Hematopoietic multipotent progenitor cell (in vitro differentiated cells): ENCODE results near the gene TNK2. TPM values are rescaled to one million over a fixed set of nuclear protein-coding genes. Genes with fewer than 3 reads are reported as not detected.
"Not testable (repeated sequence)": the region's sequence is repeated elsewhere in the genome, so short reads cannot be mapped to it uniquely, and the experiment has no call there.

Source experiments
- DNase-seq, 3 donors: peaks; one replicate each; pipeline ENCODE4 v3.0.0-alpha.2; 2011 to 2015; ENCODE audit warnings: low read depth in 2 of 3, low spot score in 2 of 3
- total RNA-seq: library from RNA; depleted of rRNA; stranded (reverse); fragments of >200 nt; gene quantifications from one replicate; pipeline ENCODE4 v1.2.3, GENCODE V29; 2012

TNK2 gene
- total RNA-seq, 1 donor, result 42.5 TPM

DNA sequence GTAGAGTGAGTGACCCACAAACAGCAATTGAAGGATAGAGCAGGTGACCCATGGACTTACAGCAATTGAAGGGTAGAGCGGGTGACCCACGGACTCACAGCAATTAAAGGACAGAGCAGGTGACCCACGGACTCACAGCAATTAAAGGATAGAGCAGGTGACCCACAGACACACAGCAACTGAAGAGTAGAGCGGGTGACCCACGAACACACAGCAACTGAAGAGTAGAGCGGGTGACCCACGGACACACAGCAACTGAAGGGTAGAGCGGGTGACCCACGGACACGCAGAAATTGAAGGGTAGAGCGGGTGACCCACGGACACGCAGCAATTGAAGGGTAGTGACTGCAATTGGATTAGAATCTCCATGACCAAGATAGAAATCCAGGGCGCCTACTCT, 9.8 kb upstream of the TNK2 start:
- DNase-seq, result no peak

DNA sequence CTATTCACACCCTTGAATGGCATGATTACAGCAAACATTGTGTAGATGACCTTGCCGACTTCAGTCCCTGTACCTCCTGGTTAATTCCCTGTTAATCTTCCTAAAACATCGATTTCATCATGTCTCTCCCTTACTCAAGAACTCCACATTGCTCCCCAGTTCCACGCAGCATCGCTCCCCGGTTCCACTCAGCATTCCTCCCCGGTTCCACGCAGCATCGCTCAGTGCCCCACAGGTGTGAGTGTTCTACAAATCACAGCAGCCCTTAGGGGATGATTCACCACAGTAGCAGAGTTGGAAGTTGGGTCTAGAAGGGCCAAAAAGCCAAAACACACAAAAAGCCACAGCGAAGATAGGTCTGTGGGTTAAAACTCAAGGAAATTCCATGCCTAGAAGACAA, 8.6 kb upstream of the TNK2 start:
- DNase-seq, result no peak

DNA sequence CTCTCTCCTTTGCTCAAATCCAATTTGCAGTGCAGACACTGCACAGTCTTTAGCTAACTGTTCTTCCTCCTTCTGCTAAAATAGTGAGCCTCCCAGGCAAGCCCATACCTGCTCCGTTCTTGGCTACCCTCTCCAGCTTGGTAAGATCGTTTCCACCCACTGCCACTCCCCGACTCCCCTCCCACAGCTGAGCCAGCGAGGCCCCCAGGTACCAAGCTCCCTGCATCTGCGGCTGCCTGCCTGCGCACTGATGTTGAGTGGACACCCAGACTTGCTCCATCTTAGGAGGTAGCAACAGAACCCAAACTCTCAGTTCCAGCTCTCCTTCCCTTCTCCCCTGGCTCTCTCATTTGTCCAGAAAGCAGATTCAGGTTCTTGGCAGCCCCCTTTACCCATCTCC, 7.9 kb upstream of the TNK2 start:
- DNase-seq, result no peak

DNA sequence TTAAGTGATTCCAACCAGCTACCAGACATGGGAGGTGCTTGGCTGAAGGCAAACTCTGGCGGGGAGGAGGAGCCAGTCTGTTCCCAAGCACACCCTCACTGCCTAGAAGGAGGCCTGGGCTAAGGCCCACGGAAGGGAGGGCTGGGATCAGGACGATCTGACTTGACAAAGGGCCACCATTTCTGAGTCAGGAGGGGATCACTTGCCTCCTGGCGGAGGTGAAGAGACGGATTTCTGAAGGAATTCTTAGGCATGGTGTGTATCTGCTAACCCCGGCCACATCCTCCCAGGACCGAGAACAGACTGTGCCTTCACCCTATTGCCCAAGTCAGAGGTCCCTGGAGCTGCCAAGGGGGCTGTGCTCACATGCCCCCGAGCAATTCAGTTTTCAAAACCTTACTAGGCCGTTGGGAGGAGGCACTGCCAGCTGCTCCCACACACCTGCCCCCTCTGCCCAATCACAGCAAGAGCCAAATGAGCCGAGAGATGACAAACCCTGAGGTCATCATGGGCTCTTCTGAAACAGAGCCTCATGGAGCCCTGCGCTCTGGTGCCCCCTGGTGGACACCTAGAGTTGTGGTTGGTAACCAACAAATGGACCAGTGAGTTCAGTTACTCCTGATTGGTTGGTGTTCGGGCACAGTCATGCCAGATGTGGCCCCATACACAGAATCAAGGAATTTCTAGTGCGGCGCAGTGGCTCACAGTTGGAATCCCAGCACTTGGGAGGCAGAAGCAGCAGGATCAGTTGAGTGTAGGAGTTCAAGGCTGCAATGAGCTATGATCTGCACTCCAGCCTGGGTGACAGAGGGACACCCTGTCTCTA, 6.5 kb upstream of the TNK2 start:
- peak; percentile 86 to 97 (median 93) for DNase-seq

DNA sequence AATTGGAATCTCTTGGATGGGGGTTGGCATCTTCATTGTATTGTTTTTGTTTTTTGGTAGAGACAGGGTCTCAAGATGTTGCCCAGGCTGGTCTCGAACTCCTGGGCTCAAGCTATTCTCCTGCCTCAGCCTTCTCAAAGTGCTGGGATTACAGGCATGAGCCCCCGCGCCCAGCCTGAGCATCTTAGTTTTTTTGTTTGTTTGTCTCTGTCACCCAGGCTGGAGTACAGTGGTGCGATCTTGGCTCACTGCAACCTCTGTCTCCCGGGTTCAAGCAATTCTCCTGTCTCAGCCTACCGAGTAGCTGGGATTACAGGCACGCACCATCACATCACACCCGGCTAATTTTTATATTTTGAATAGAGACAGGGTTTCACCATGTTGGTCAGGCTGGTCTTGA, 5.8 kb upstream of the TNK2 start:
- DNase-seq, result not testable (repeated sequence)

DNA sequence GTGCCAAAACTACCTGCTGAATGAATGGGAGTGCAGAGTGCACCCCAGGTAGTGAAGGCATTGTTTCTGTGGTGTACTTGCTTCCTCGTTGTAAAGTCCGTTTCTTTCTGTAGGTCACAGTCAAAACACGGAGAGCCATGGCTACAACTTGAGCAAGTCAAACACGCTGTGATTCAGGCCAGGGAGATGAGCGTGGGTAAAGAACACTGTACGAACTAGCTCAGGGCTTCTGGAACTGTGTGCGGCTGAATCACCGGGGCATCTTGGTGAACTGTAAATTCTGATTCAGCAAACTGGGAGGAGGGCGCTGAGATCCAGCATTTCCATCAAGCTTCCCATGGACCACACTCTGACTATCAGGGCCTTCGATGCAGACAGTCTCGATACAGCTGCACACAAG, 5.0 kb upstream of the TNK2 start:
- no peak for DNase-seq

DNA sequence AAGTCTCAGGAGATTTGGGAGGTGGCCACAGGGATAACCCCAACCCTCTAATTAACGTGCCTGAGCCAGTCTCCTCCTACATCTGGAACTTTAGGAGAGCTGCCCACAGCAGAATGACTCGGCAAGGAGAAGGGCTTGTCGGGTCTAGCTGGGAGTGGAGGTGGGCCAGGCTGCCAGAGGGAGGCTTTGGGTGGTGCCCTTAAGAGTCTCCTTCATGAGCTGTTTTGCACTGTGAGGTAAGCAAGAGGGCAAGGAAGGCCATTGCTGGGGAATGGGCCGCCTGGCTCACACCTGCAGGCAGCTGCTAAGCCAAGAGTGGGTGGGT, 3.6 kb upstream of the TNK2 start:
- DNase-seq, result no peak

DNA sequence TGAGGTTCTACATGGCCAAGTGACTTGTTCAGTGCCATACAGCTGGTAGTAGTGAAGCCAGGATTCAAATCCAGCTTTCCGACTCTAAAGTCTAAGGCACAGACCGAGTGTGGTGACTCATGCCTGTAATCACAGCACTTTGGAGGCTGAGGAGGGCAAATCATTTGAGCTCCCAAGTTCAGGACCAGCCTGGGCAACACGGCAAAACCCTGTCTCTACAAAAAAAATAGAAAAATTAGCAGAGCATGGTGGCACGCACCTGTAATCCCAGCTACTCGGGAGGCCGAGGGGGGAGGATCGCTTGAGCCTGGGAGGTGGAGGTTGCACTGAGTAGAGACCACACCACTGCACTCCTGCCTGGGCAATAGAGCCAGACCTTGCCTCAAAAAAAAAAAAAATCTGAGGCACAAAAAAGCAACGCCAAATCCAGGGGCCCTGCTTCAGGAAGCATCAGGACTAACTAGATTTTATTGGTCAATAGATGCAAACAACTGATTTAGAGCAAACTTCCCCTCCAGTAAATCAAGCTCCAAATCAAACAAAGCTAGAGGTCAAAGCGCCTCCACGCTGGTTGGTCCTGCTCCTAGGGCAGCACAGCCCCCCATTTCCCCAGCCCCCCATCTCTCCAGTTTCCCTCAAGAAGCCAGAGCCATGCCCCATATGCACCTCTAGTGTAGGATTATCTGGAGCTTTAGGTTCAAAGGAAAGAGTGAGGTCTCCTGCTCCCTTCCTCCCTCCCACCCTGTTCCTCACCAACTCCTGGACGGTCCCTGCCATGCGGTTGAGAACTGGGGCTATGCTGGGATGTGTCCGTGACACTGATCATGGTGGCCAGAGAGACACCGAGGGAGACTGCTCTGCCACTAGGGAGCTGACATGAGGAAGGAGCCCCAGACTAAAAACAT, 2.9 kb upstream of the TNK2 start:
- DNase-seq, result no peak

DNA sequence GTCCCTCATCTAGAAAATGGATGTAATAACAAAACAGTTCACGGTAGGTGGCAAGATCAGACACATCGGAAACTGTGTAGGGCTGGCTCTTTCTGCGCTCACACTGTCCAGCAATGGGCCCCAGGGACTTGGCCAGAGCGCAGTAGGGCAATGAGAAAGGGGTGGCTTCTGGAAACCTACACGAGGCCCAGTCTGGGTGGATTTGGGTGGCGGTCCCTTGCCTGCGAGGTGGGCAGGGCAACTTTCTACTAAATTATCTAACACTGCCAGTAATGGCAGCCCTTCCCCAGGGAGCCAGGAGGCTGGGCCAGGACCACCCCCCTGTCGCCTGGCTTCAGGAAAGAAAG, 2.1 kb upstream of the TNK2 start:
- no peak for DNase-seq

DNA sequence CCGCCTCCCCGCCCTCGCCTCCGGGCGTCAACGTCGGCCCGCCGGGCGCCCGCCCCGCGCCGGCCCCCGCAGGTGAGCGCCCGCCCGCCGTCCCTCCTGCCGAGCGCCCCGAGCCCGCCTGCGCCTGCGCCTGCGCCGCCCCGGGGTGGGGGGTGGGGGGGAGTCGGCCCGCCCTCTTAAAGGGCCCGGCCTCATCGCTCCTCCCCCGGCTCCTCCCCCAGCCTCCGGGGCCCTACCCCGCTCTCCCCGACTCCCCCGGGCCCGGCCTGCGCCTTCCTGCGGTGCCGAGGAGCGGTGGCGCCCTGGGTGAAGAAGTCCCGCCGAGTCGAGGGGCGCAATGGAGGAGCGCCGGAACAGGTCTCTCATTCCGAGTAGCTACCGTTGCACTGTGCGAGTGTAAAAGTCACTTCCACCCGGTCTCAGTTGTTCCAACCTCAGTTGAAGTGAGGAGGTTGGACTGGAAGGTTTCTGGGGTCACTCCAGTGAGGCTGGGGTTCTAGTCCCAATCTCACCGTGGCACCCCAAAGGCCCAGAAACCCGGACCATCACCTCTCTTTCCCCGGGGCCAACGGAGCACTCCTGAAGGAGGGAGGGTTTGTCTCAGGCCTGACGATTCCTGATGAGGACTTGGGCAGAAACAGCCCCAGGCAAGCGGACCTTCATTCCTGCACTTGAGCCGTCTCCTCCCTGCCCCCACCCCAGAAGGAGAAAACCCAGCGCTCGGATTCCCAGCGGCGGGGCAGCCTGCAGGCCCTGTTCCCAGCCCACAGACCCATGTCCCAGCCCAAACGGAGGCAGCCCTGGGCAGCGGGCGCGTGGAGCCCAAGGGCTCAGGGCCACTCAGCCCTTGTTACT, 1.5 kb upstream of the TNK2 start:
- peak; percentile 81 to 86 (median 83) for DNase-seq

DNA sequence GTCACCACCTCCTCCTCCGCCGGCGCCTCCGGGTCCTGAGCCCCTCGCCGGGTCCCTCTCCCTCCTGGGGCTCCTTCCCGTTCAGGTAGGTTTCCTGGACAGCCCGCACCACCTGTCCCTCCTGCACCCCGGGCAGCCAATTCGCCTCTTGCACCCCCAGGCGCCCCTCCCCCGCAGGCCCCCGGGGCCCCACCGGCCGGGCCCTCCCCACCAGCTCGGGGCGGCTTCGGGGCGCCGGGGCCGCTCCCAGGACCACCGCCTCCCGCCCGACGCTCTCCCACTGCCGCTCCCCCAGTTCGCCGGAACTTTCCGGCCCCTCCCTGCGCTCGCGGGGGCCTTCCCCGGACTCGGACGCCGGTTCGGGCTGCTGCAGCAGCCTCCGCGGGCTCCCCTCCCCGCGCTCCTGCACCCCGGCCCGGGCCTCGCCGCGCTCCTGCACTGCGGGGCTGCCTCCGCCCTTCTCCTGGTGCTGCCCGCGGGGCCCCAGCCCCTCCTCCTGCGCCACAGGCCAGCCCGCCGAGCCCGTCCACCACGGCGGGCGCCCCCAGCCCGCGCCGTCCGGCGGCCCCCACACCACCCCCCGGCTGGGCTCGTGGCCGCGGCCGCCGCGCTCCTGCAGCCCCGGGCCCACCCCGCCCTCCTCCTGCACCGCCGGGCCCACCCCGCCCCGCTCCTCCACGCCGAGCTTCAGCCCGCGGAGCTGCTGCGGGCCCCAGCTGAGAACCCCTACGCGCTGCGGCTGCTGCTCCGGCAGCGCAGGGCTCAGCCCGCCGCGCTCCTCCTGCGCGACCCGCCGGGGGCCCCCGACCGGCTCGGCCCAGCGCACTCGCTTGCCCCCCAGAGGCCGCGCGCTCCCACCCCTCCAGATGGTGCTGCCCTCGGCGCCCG, 587 bp upstream of the TNK2 start:
- DNase-seq, result peak in 1 of 3 donors; percentile 65

DNA sequence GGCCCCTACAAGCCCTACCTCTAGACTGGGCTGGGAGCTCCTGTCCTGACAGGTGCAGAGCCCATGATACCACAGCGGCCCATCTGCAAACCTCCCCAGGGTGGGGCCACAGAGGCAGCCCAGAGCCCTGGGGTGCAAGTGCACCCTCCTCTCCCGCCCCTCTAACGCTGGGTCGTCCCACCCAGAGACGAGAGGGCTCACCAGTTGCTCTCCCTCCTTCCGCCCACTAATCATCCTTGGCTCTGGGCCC, 742 bp downstream of the TNK2 start:
- no peak for DNase-seq

DNA sequence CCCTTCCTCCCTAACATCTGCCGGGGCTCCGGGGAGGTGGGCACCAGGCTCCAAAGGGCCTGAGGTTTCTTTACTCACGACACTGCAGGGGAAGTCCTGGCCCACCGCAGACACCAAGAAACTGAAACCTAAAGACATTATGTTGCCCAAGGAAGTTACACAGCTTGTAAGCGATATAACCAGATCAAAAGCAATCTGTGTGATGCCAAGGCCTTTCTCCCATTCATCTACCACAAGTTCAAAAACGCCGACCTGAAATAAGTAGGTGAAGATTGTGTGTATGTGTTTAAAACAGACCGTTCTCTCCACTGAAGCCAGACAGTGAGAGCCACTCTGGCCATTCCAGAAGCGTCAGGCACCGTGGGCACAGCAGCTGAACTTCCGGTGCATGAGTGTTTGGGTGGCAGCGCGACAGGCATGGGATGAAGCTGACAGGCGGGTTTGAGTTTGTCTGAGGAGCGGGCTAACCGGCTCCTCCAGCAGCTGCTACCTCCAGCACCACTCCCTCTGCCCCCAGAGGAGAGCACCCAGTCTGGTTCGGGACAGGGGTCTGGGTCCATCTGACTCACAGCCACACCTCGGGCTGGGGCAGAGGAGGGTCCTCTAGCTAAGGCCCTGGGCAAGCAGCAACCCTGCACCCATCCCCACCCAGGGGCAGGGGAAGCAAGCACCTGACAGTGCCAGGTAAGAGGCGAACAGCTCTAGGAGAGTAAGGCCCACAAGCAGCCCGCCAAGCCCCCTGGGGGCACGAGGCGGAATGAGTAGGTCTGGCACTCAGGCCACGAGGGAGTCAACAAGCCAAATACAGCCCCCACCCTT, 1.3 kb downstream of the TNK2 start:
- peak in 2 of 3 donors; percentile 86 to 88 for DNase-seq

DNA sequence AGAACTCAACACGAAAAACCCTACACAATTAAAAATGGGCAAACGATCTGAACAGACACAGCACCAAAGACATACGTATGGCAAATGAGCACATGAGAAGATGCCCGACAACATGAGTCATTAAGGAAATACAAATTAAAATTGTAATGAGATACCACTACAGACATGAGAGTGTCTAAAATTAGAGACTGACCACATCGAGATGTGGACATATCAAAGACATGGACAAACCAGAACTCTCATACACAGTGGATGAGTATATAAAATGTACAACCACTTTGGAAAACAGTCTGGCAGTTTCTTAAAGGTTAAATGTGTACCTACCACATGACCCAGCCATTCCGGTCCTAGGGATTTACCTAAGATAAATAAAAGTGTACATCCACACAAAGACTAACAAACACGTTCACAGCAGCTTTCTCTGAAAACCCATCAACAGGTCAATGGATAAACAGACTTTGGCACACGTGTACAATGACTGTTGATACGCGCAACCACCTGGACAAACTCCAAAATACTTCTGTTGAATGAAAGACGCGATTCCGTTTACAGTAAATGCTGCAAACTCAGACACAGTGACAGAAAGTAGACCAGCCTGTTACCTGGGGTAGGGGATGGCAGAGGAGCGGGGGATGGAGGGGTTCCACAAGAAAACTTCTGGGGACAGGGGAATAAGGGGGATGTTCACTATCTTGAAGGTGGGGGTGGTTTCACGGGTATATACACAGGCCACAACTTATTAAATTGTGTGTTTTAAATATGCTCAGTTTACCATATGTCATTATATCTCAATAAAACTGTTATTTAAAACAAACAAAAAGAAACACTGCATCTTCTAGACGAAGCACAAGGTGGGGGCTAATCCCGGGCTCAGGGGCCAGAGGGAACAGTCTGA, 2.1 kb downstream of the TNK2 start:
- DNase-seq, result peak in 1 of 3 donors; percentile 47

DNA sequence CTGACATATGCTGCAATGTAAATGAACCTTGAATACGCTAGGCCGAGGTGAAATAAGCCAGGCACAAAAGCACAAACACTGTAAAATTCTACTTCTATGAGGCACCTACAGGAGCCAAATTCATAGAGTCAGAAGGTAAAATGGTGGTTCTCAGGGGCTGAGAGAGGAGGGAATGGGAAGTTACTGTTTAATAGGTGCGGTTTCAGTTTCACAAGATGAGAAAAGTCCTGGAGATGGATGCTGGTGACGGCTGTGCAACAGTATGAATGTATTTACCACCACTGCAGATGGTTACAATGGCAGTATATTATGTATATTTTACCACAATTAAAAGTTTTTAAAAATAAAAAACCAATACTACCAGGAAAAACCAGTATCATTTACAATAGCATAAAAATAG, 4.0 kb downstream of the TNK2 start:
- DNase-seq, result no peak

DNA sequence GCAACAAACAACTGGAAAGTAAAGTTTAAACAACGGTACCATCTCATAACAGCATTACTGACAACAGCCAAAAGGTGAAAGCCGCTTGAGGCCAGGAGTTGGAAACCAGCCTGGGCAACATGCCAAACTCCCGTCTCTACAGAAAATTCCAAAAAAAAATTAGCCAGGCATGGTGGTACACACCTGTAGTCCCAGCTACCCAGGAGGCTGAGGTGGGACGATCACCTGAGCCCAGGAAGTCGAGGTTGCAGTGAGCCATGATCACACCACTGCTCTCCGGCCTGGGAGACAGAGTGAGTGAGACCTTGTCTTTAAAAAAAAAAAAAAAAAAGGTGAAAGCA, 4.4 kb downstream of the TNK2 start:
- no peak for DNase-seq

DNA sequence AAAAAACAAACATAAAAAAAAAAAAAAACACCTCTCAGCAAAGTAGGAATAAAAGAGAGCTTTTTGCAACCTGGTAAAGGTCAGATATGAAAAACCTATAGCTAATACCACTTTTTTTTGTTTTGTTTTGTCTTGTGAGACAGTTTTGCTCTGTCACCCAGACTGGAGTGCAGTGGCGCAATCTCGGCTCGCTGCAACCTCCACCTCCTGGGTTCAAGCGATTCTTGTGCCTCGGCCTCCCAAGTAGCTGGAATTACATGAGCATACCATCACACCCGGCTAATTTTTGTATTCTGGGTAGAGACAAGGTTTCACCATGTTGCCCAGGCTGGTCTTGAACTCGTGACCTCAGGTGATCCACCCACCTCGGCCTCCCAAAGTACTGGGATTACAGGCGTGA, 5.7 kb downstream of the TNK2 start:
- DNase-seq, result not testable (repeated sequence)

DNA sequence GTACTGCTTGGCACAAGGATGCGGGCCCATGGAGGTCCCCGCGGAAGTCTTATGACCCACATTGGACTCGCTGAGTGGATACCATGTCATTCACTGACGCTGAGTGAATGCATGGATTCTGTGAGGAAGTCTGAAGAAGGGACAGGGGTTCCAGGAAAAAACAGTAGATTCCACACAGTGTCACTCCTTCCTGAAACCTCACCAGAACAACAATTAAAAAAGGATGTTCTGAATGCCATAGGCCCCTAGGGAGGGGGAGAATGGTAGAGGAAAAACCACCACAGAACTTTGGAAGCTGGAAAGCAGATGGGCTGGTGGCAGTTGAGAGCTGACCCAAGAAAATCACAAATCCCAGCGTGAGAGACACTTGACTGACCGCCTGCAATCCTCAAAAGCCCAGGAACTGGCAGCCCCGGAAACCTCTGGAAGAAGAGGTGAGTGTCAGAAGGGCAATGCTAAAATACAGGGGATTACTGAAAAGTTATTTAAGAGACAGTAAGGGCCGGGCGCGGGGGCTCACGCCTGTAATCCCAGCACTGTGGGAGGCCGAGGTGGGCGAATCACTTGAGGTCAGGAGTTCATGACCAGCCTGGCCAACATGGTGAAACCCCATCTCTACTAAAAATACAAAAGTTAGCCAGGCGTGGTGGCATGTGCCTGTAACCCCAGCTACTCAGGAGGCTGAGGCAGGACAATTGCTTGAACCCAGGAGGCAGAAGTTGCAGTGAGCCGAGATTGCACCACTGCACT, 6.3 kb downstream of the TNK2 start:
- DNase-seq, result not testable (repeated sequence)
